K562 (cell line): Measurements from ENCODE around the gene CDCA5. TPM values are rescaled to one million over a fixed set of nuclear protein-coding genes. Genes with fewer than 3 reads are reported as not detected.

Experiments
- BCL6 ChIP-seq: fragments of 250-450 bp; sonication (Bioruptor Pico); IDR thresholded peaks from 2 replicates; pipeline ENCODE4 v1.4.0; 2020
- BRF1 ChIP-seq: IDR thresholded peaks from 3 replicates; pipeline ENCODE4 v1.6.1; 2011; ENCODE audit warnings: borderline replicate concordance, mild to moderate bottlenecking; ENCODE audit not compliant: insufficient read length; ENCODE audit errors: extremely low read depth
- CTBP1 ChIP-seq: fragments of 450-650 bp; IDR thresholded peaks from 2 replicates; pipeline ENCODE4 v1.6.1; 2016; ENCODE audit warnings: borderline replicate concordance
- GABPB1 ChIP-seq: sonication (generic); formaldehyde crosslinking; IDR thresholded peaks from 2 replicates; pipeline ENCODE4 v1.8.0; 2022; ENCODE audit warnings: mild to moderate bottlenecking, missing genetic modification reagents
- KDM2B ChIP-seq: fragments of 250-450 bp; sonication (Bioruptor Pico); IDR thresholded peaks from 2 replicates; pipeline ENCODE4 v1.8.0; 2021; ENCODE audit warnings: mild to moderate bottlenecking, moderate library complexity
- KDM4B ChIP-seq, 2 experiments: fragments of 450-650 bp in 1 of 2; sonication (generic) in 1 of 2; IDR thresholded peaks; 2 replicates each; pipeline ENCODE4 v1.6.1; 2016 to 2017; ENCODE audit warnings: borderline replicate concordance in 2 of 2, antibody characterized with exemption in 1 of 2, low read depth in 1 of 2, mild to moderate bottlenecking in 1 of 2
- KLF1 ChIP-seq: fragments of 450-650 bp; IDR thresholded peaks from 2 replicates; pipeline ENCODE4 v1.6.1; 2016; ENCODE audit warnings: missing genetic modification characterization, missing compliant biosample characterization
- NEUROD1 ChIP-seq: fragments of 150-350 bp; IDR thresholded peaks from 2 replicates; pipeline ENCODE4 v1.6.1; 2014; ENCODE audit warnings: borderline replicate concordance, low read length, low read depth; ENCODE audit not compliant: partially characterized antibody
- OTX1 ChIP-seq: fragments of 450-650 bp; formaldehyde crosslinking; IDR thresholded peaks from 2 replicates; pipeline ENCODE4 v1.4.0; 2022; ENCODE audit warnings: mild to moderate bottlenecking
- POLR2B ChIP-seq: fragments of 450-650 bp; IDR thresholded peaks from 2 replicates; pipeline ENCODE4 v1.6.1; 2018; ENCODE audit warnings: low read depth; ENCODE audit not compliant: partially characterized antibody
- RAD51 ChIP-seq: fragments of 450-650 bp; IDR thresholded peaks from 2 replicates; pipeline ENCODE4 v1.7.1; 2016; ENCODE audit warnings: low read depth, mild to moderate bottlenecking, borderline replicate concordance
- SETDB1 ChIP-seq: IDR thresholded peaks from one replicate; pipeline ENCODE4 v1.6.1; 2012; ENCODE audit warnings: low read length, control low read depth, inconsistent platforms
- WHSC1 ChIP-seq: IDR thresholded peaks from one replicate; pipeline ENCODE4 v1.6.1; 2012; ENCODE audit warnings: low read length, control low read depth, inconsistent platforms
- ZBED1 ChIP-seq: IDR thresholded peaks from 2 replicates; pipeline ENCODE4 v1.6.1; 2014
- ZNF175 ChIP-seq: fragments of 200-800 bp; sonication (Bioruptor generic); IDR thresholded peaks from 2 replicates; pipeline ENCODE4 v1.6.1; 2016; ENCODE audit warnings: low read depth, mild to moderate bottlenecking, missing genetic modification characterization, missing compliant biosample characterization
- ZNF263 ChIP-seq: sonication (generic); formaldehyde crosslinking; IDR thresholded peaks from 2 replicates; pipeline ENCODE4 v1.8.0; 2022; ENCODE audit warnings: mild to moderate bottlenecking, missing genetic modification reagents, borderline replicate concordance
- ZNF445 ChIP-seq: fragments of 250-450 bp; sonication (Bioruptor Pico); IDR thresholded peaks from 2 replicates; pipeline ENCODE4 v1.4.0; 2020; ENCODE audit warnings: low read depth, mild to moderate bottlenecking, moderate library complexity
- ZNF764 ChIP-seq: fragments of 250-450 bp; sonication (Bioruptor Pico); IDR thresholded peaks from 2 replicates; pipeline ENCODE4 v1.4.0; 2020; ENCODE audit warnings: low read depth, mild to moderate bottlenecking, moderate library complexity
- ZNF830 ChIP-seq: fragments of 250-450 bp; sonication (Bioruptor Pico); IDR thresholded peaks from 2 replicates; pipeline ENCODE4 v1.5.0; 2021; ENCODE audit warnings: mild to moderate bottlenecking
- polyA plus RNA-seq, 8 experiments: library from polyadenylated mRNA; depleted of rRNA in 4 of 8; stranded (reverse) in 5 of 8; unstranded in 3 of 8; fragments of >200 nt; fragmentation: Nextera tagmentation in 2 of 8; fragmentation: Illumina TruSeq in 1 of 8; extraction: Ambion mirVana in 2 of 8; extraction: Trizol in 1 of 8; gene quantifications; 2 replicates each; pipeline versions ENCODE4 v1.2.1 to v1.2.3, GENCODE V29; 2011 to 2014; ENCODE audit warnings: inconsistent platforms in 1 of 8, missing spikeins in 1 of 8
- total RNA-seq, 7 experiments: library from RNA; depleted of rRNA in 6 of 7; stranded (reverse); fragments of >200 nt in 6 of 7; fragmentation: Illumina TruSeq in 2 of 7; extraction: Trizol in 2 of 7; gene quantifications; 2 replicates each; pipeline versions ENCODE4 v1.2.1 to v1.2.3, GENCODE V29; 2011 to 2021; ENCODE audit warnings: low replicate concordance in 1 of 7
- TF ChIP-seq, protein P1 (sequence below): IDR thresholded peaks from 3 replicates; pipeline ENCODE4 v1.6.1; 2011; ENCODE audit warnings: borderline replicate concordance, mild to moderate bottlenecking, moderate library complexity; ENCODE audit not compliant: insufficient read length; ENCODE audit errors: extremely low read depth
- TF ChIP-seq, protein P2 (sequence below): fragments of 250-450 bp; sonication (Bioruptor Pico); IDR thresholded peaks from 2 replicates; pipeline ENCODE4 v1.5.0; 2021
- TF ChIP-seq, protein P3 (sequence below): sonication (generic); formaldehyde crosslinking; IDR thresholded peaks from 2 replicates; pipeline ENCODE4 v1.4.0; 2020; ENCODE audit warnings: mild to moderate bottlenecking, missing genetic modification reagents
- TF ChIP-seq, protein P4 (sequence below): sonication (generic); formaldehyde crosslinking; IDR thresholded peaks from 2 replicates; pipeline ENCODE4 v1.8.1; 2022; ENCODE audit warnings: missing genetic modification reagents

CDCA5 gene
- total and polyA plus RNA-seq, 9 of the 15 experiments (the other 6 are each of a cell fraction or from before 2014, with no cell fraction given), result 18.9 to 94.3 (median 64.6) TPM

GRCh38 chr11:65083834-65084597, at the start of gene CDCA5, which contains the start of gene ZFPL1 (continued):
- TF ChIP-seq, protein P1, sequence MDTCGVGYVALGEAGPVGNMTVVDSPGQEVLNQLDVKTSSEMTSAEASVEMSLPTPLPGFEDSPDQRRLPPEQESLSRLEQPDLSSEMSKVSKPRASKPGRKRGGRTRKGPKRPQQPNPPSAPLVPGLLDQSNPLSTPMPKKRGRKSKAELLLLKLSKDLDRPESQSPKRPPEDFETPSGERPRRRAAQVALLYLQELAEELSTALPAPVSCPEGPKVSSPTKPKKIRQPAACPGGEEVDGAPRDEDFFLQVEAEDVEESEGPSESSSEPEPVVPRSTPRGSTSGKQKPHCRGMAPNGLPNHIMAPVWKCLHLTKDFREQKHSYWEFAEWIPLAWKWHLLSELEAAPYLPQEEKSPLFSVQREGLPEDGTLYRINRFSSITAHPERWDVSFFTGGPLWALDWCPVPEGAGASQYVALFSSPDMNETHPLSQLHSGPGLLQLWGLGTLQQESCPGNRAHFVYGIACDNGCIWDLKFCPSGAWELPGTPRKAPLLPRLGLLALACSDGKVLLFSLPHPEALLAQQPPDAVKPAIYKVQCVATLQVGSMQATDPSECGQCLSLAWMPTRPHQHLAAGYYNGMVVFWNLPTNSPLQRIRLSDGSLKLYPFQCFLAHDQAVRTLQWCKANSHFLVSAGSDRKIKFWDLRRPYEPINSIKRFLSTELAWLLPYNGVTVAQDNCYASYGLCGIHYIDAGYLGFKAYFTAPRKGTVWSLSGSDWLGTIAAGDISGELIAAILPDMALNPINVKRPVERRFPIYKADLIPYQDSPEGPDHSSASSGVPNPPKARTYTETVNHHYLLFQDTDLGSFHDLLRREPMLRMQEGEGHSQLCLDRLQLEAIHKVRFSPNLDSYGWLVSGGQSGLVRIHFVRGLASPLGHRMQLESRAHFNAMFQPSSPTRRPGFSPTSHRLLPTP, result no peak
- peak in 1 of 2 experiments; percentile 81; a peak in 1 of 4 replicates for TF ChIP-seq KDM4B (IDR thresholded peaks at IDR 0.05; ENCODE audit: borderline replicate concordance in 2 of 2, low read depth in 1 of 2)
- TF ChIP-seq, protein P2, sequence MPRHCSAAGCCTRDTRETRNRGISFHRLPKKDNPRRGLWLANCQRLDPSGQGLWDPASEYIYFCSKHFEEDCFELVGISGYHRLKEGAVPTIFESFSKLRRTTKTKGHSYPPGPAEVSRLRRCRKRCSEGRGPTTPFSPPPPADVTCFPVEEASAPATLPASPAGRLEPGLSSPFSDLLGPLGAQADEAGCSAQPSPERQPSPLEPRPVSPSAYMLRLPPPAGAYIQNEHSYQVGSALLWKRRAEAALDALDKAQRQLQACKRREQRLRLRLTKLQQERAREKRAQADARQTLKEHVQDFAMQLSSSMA (CRISPR knock-in tag), result no peak; the same call in 1 of the 2 replicates
- TF ChIP-seq ZNF175 (CRISPR knock-in tag), result no peak; the same call in 1 of the 2 replicates
- TF ChIP-seq, protein P3, sequence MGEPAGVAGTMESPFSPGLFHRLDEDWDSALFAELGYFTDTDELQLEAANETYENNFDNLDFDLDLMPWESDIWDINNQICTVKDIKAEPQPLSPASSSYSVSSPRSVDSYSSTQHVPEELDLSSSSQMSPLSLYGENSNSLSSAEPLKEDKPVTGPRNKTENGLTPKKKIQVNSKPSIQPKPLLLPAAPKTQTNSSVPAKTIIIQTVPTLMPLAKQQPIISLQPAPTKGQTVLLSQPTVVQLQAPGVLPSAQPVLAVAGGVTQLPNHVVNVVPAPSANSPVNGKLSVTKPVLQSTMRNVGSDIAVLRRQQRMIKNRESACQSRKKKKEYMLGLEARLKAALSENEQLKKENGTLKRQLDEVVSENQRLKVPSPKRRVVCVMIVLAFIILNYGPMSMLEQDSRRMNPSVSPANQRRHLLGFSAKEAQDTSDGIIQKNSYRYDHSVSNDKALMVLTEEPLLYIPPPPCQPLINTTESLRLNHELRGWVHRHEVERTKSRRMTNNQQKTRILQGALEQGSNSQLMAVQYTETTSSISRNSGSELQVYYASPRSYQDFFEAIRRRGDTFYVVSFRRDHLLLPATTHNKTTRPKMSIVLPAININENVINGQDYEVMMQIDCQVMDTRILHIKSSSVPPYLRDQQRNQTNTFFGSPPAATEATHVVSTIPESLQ (CRISPR knock-in tag), result peak; percentile 97
- TF ChIP-seq ZNF764 (CRISPR knock-in tag), result no peak
- no peak for TF ChIP-seq KLF1 (tag)
- TF ChIP-seq GABPB1 (CRISPR knock-in tag), result peak; percentile 99
- TF ChIP-seq, protein P4, sequence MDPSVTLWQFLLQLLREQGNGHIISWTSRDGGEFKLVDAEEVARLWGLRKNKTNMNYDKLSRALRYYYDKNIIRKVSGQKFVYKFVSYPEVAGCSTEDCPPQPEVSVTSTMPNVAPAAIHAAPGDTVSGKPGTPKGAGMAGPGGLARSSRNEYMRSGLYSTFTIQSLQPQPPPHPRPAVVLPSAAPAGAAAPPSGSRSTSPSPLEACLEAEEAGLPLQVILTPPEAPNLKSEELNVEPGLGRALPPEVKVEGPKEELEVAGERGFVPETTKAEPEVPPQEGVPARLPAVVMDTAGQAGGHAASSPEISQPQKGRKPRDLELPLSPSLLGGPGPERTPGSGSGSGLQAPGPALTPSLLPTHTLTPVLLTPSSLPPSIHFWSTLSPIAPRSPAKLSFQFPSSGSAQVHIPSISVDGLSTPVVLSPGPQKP (CRISPR knock-in tag), result no peak
- TF ChIP-seq WHSC1, result no peak
- TF ChIP-seq CTBP1, result peak; percentile 65; the same call in 1 of the 2 replicates
- no peak for TF ChIP-seq BCL6 (CRISPR knock-in tag)
- no peak for TF ChIP-seq OTX1 (CRISPR knock-in tag)
- no peak for TF ChIP-seq KDM2B (CRISPR knock-in tag)
- no peak for TF ChIP-seq ZNF445 (CRISPR knock-in tag)
- no peak for TF ChIP-seq SETDB1
- TF ChIP-seq BRF1, result no peak
- peak; percentile 54; the same call in 1 of the 2 replicates for TF ChIP-seq ZNF263 (CRISPR knock-in tag)
- TF ChIP-seq ZBED1, result no peak
- peak; percentile 82 for TF ChIP-seq POLR2B
- TF ChIP-seq NEUROD1, result peak; percentile 52
- no peak for TF ChIP-seq ZNF830 (CRISPR knock-in tag)
- no peak for TF ChIP-seq RAD51
